Ishikawa (cell line): Measurements from ENCODE around the gene COP1.

ENCODE experiments used
- CEBPB ChIP-seq: IDR thresholded peaks from 2 replicates; pipeline ENCODE4 v1.6.1; 2012
- CREB1 ChIP-seq: IDR thresholded peaks from 2 replicates; pipeline ENCODE4 v1.6.1; 2012; ENCODE audit warnings: low read depth
- EGR1 ChIP-seq: IDR thresholded peaks from 2 replicates; pipeline ENCODE4 v1.6.1; 2012
- EP300 ChIP-seq: IDR thresholded peaks from 2 replicates; pipeline ENCODE4 v1.6.1; 2012; ENCODE audit warnings: borderline replicate concordance
- FOXM1 ChIP-seq: IDR thresholded peaks from 2 replicates; pipeline ENCODE4 v1.6.1; 2012; ENCODE audit warnings: low read depth, borderline replicate concordance
- MAX ChIP-seq: IDR thresholded peaks from 2 replicates; pipeline ENCODE4 v1.6.1; 2012
- NFIC ChIP-seq: IDR thresholded peaks from 2 replicates; pipeline ENCODE4 v1.6.1; 2012
- RAD21 ChIP-seq: IDR thresholded peaks from 2 replicates; pipeline ENCODE4 v1.6.1; 2012; ENCODE audit warnings: low read depth
- REST ChIP-seq: IDR thresholded peaks from 2 replicates; pipeline ENCODE4 v1.6.1; 2012; ENCODE audit warnings: low read depth, mild to moderate bottlenecking
- TAF1 ChIP-seq: IDR thresholded peaks from 2 replicates; pipeline ENCODE4 v1.6.1; 2012; ENCODE audit warnings: low read depth, mild to moderate bottlenecking
- TCF12 ChIP-seq: IDR thresholded peaks from 2 replicates; pipeline ENCODE4 v1.6.1; 2012; ENCODE audit warnings: low read depth
- YY1 ChIP-seq: IDR thresholded peaks from 2 replicates; pipeline ENCODE4 v1.6.1; 2012; ENCODE audit warnings: low read depth

- no peak for TF ChIP-seq TCF12
- no peak for TF ChIP-seq EP300
- TF ChIP-seq YY1: no peak
- no peak for TF ChIP-seq REST
- no peak for TF ChIP-seq MAX
- no peak for TF ChIP-seq FOXM1
- TF ChIP-seq NFIC: no peak
- no peak for TF ChIP-seq RAD21
- no peak for TF ChIP-seq TAF1
- no peak for TF ChIP-seq CREB1
- TF ChIP-seq CEBPB: no peak
- no peak for TF ChIP-seq EGR1
Observed at GRCh38 chr1:176220100-176220689, 13.1 kb upstream of the COP1 start.
